Measurements from ENCODE around the gene SERINC5. TPM values are rescaled to one million over a fixed set of nuclear protein-coding genes. Genes with fewer than 3 reads are reported as not detected.

SERINC5 gene
- total and polyA plus RNA-seq, 3 experiments from 2014 or later, result 13.7 to 33.3 (median 32.9) TPM

GRCh38 chr5:80147119-80147815 lies 108.6 kb downstream of the SERINC5 start:
- Mint-ChIP-seq H3K4me3 (no peak overlapping the region), H3K9me3 (no peaks in the 10 kb centered on the region), H3K27ac (peak overlapping the region in 4 of 8 donors; percentile 32 to 77 (median 59)), H3K4me1 (peaks cover 35 to 64% (median 60%) of the 10 kb centered on the region in 3 donors), H3K36me3 (peaks cover 18 to 89% (median 42%) of the 10 kb centered on the region in 3 donors), H3K27me3 (no peaks in the 10 kb centered on the region)
- POLR2A ChIA-PET, result no interaction called here
- H3K9me3 ChIP-seq (ENCODE audit: low read length), result no peaks in the 10 kb centered on the region
- CTCF ChIA-PET, result interaction anchor here (1.0 to 1.7 kb wide), 2 partner anchors 11 to 55 kb away, joined by 3 to 5 read pairs; no protein-coding TSS in a partner anchor
- peaks cover 37% of the 10 kb centered on the region for H3K36me3 ChIP-seq (ENCODE audit: insufficient read depth, low read length)
- H3K27me3 ChIP-seq (ENCODE audit: insufficient read depth, low read length, poor library complexity, severe bottlenecking), result no peaks in the 10 kb centered on the region
- no peak for DNase-seq
- H3K27ac ChIP-seq (ENCODE audit: low read depth, low read length), result no peak overlapping the region
- no peak overlapping the region for H3K4me3 ChIP-seq (ENCODE audit: low read length)
- H3K4me1 ChIP-seq (ENCODE audit: insufficient read depth, low read length), result peaks cover 55% of the 10 kb centered on the region

GRCh38 chr5:80146046-80146445 lies 109.8 kb downstream of the SERINC5 start:
- DNase-seq, result no peak
- Histone ChIP-seq H3K27ac (ENCODE audit: low read depth, low read length) (no peak overlapping the region), H3K4me1 (ENCODE audit: insufficient read depth, low read length) (peaks cover 55% of the 10 kb centered on the region), H3K9me3 (ENCODE audit: low read length) (no peaks in the 10 kb centered on the region), H3K27me3 (ENCODE audit: insufficient read depth, low read length, poor library complexity, severe bottlenecking) (no peaks in the 10 kb centered on the region), H3K4me3 (ENCODE audit: low read length) (no peak overlapping the region), H3K36me3 (ENCODE audit: insufficient read depth, low read length) (peaks cover 37% of the 10 kb centered on the region)
- Mint-ChIP-seq H3K27ac (peak overlapping the region in 2 of 8 donors; percentile 43 to 63), H3K27me3 (peaks cover 0 to 1% of the 10 kb centered on the region in 2 donors), H3K36me3 (peaks cover 18 to 88% (median 37%) of the 10 kb centered on the region in 3 donors), H3K4me3 (no peak overlapping the region), H3K4me1 (peaks cover 34 to 64% (median 60%) of the 10 kb centered on the region in 3 donors), H3K9me3 (no peaks in the 10 kb centered on the region)
- POLR2A ChIA-PET, result no interaction called here
- CTCF ChIA-PET, result interaction anchor here (1.0 kb wide), 1 partner anchor 10 kb away, joined by 5 read pairs; no protein-coding TSS in a partner anchor

DNA sequence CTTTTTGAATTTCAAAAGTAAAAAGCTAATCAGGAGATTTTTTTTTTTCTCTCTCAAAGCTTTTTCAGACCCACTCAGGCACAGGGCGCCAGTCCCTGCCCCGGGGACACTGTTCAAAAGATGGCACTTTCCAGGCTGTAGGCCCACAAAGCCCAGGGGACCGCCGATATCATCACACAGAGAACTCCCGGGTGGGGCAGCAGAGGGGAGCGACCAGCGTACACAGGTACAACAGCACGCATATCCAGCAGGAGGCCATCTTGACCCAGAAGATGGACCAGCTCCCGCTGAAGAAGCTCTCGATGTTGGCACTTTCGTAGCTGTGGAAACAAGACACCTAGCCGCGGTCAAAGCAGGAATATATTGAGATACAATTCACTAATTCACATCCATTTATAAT lies 112.4 kb downstream of the SERINC5 start:
- CTCF ChIA-PET, result interaction anchor here (0.9 to 1.0 kb wide), 2 partner anchors 8 to 111 kb away, joined by 3 read pairs; no protein-coding TSS in a partner anchor
- H3K4me3 ChIP-seq (ENCODE audit: low read length), result no peak overlapping the region
- Mint-ChIP-seq H3K9me3 (no peaks in the 10 kb centered on the region), H3K27ac (peak overlapping the region in 4 of 8 donors; percentile 24 to 82 (median 52)), H3K36me3 (peaks cover 13 to 79% (median 29%) of the 10 kb centered on the region in 3 donors), H3K4me3 (no peak overlapping the region), H3K27me3 (peaks cover 0 to 1% of the 10 kb centered on the region in 2 donors), H3K4me1 (peaks cover 42 to 71% (median 66%) of the 10 kb centered on the region in 3 donors)
- H3K27ac ChIP-seq (ENCODE audit: low read depth, low read length), result no peak overlapping the region
- H3K27me3 ChIP-seq (ENCODE audit: insufficient read depth, low read length, poor library complexity, severe bottlenecking), result no peaks in the 10 kb centered on the region
- peaks cover 23% of the 10 kb centered on the region for H3K36me3 ChIP-seq (ENCODE audit: insufficient read depth, low read length)
- POLR2A ChIA-PET, result interaction anchor here (1.0 kb wide), 1 partner anchor 43 kb away, joined by 3 read pairs; no protein-coding TSS in a partner anchor
- H3K4me1 ChIP-seq (ENCODE audit: insufficient read depth, low read length), result peaks cover 60% of the 10 kb centered on the region
- DNase-seq, result no peak
- H3K9me3 ChIP-seq (ENCODE audit: low read length), result no peaks in the 10 kb centered on the region

- no peak for DNase-seq
- H3K36me3 Mint-ChIP-seq, result peaks cover 14 to 79% (median 30%) of the 10 kb centered on the region in 3 donors
- Histone ChIP-seq H3K36me3 (ENCODE audit: insufficient read depth, low read length) (peaks cover 23% of the 10 kb centered on the region), H3K4me1 (ENCODE audit: insufficient read depth, low read length) (peaks cover 65% of the 10 kb centered on the region), H3K27ac (ENCODE audit: low read depth, low read length) (no peak overlapping the region), H3K27me3 (ENCODE audit: insufficient read depth, low read length, poor library complexity, severe bottlenecking) (no peaks in the 10 kb centered on the region), H3K9me3 (ENCODE audit: low read length) (no peaks in the 10 kb centered on the region), H3K4me3 (ENCODE audit: low read length) (no peak overlapping the region)
- H3K27me3 Mint-ChIP-seq, result peaks cover 0 to 1% of the 10 kb centered on the region in 2 donors
- peaks cover 42 to 74% (median 68%) of the 10 kb centered on the region in 3 donors for H3K4me1 Mint-ChIP-seq
- no peak overlapping the region for H3K4me3 Mint-ChIP-seq
- POLR2A ChIA-PET, result no interaction called here
- peak overlapping the region; percentile 38 to 89 (median 84) for H3K27ac Mint-ChIP-seq
- no peaks in the 10 kb centered on the region for H3K9me3 Mint-ChIP-seq
- CTCF ChIA-PET, result interaction anchor here (1.0 kb wide), 1 partner anchor 9 kb away, joined by 3 read pairs; no protein-coding TSS in a partner anchor
These were observed 112.9 kb downstream of the SERINC5 start for GRCh38 chr5:80142996-80143395.

DNA sequence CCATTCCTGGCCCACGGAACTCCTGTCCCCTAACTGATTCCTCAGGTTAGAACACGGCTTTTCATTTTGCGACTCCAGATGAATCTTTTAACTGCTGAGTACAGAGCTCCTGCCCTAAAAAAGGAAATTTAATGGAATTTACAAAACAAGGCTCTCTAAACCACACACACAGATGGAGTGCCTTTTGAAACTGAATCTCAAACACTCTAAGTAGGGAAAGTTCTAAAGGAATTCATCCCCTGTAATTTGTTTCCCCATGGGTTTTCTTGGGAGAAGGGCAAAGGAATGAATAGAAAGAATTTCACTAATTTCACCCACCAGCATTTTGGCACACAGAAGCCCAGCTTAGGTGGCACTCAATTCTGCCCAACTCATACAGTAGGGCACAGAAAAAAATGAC lies 114.2 kb downstream of the SERINC5 start:
- Mint-ChIP-seq H3K36me3 (peaks cover 16 to 69% (median 31%) of the 10 kb centered on the region in 3 donors), H3K27ac (peak overlapping the region in 7 of 8 donors; percentile 53 to 88 (median 78)), H3K9me3 (no peaks in the 10 kb centered on the region), H3K27me3 (peaks cover 0 to 1% of the 10 kb centered on the region in 2 donors), H3K4me3 (peak overlapping the region in 5 of 7 donors; percentile 15 to 59 (median 41)), H3K4me1 (peaks cover 45 to 76% (median 73%) of the 10 kb centered on the region in 3 donors)
- no peak overlapping the region for H3K4me3 ChIP-seq (ENCODE audit: low read length)
- peaks cover 15% of the 10 kb centered on the region for H3K36me3 ChIP-seq (ENCODE audit: insufficient read depth, low read length)
- CTCF ChIA-PET, result interaction anchor here (1.2 kb wide), 1 partner anchor 12 kb away, joined by 3 read pairs; no protein-coding TSS in a partner anchor
- peaks cover 66% of the 10 kb centered on the region for H3K4me1 ChIP-seq (ENCODE audit: insufficient read depth, low read length)
- POLR2A ChIA-PET, result interaction anchor here (0.9 to 1.2 kb wide), 2 partner anchors 10 to 16 kb away, joined by 3 to 5 read pairs; no protein-coding TSS in a partner anchor
- H3K9me3 ChIP-seq (ENCODE audit: low read length), result no peaks in the 10 kb centered on the region
- no peak overlapping the region for H3K27ac ChIP-seq (ENCODE audit: low read depth, low read length)
- no peaks in the 10 kb centered on the region for H3K27me3 ChIP-seq (ENCODE audit: insufficient read depth, low read length, poor library complexity, severe bottlenecking)
- no peak for DNase-seq

- H3K36me3 Mint-ChIP-seq, result peaks cover 16 to 69% (median 29%) of the 10 kb centered on the region in 3 donors
- H3K4me1 ChIP-seq (ENCODE audit: insufficient read depth, low read length), result peaks cover 66% of the 10 kb centered on the region
These were observed 114.6 kb downstream of the SERINC5 start for GRCh38 chr5:80141147-80141671.

GRCh38 chr5:80140496-80140895 lies 115.4 kb downstream of the SERINC5 start:
- CTCF ChIA-PET, result interaction anchor here (1.2 to 1.9 kb wide), 3 partner anchors 22 to 57 kb away, joined by 3 to 6 read pairs (median 4); no protein-coding TSS in a partner anchor
- H3K4me1 ChIP-seq (ENCODE audit: insufficient read depth, low read length), result peaks cover 73% of the 10 kb centered on the region
- peaks cover 15% of the 10 kb centered on the region for H3K36me3 ChIP-seq (ENCODE audit: insufficient read depth, low read length)

More at GRCh38 chr5:80141147-80141671, 114.6 kb downstream of the SERINC5 start:
- H3K27ac ChIP-seq (ENCODE audit: low read depth, low read length), result no peak overlapping the region
- Mint-ChIP-seq H3K27ac (peak overlapping the region; percentile 53 to 88 (median 82)), H3K27me3 (peaks cover 0 to 1% of the 10 kb centered on the region in 2 donors), H3K4me1 (peaks cover 50 to 80% (median 76%) of the 10 kb centered on the region in 3 donors), H3K4me3 (peak overlapping the region in 5 of 7 donors; percentile 15 to 52 (median 29)), H3K9me3 (no peaks in the 10 kb centered on the region)
- POLR2A ChIA-PET, result interaction anchor here (0.6 to 1.2 kb wide), 3 partner anchors 11 to 50 kb away, joined by 3 to 5 read pairs (median 3); no protein-coding TSS in a partner anchor
- no peaks in the 10 kb centered on the region for H3K9me3 ChIP-seq (ENCODE audit: low read length)
- H3K36me3 ChIP-seq (ENCODE audit: insufficient read depth, low read length), result peaks cover 15% of the 10 kb centered on the region
- DNase-seq, result no peak
- H3K4me3 ChIP-seq (ENCODE audit: low read length), result no peak overlapping the region
- H3K27me3 ChIP-seq (ENCODE audit: insufficient read depth, low read length, poor library complexity, severe bottlenecking), result no peaks in the 10 kb centered on the region
- CTCF ChIA-PET, result interaction anchor here (1.2 to 1.9 kb wide), 3 partner anchors 12 to 49 kb away, joined by 3 to 6 read pairs (median 4); no protein-coding TSS in a partner anchor

More at GRCh38 chr5:80140496-80140895, 115.4 kb downstream of the SERINC5 start:
- POLR2A ChIA-PET, result interaction anchor here (0.6 to 1.5 kb wide), 3 partner anchors 18 to 65 kb away, joined by 3 to 5 read pairs (median 3); no protein-coding TSS in a partner anchor
- Histone ChIP-seq H3K9me3 (ENCODE audit: low read length) (no peaks in the 10 kb centered on the region), H3K27ac (ENCODE audit: low read depth, low read length) (no peak overlapping the region), H3K4me3 (ENCODE audit: low read length) (no peak overlapping the region), H3K27me3 (ENCODE audit: insufficient read depth, low read length, poor library complexity, severe bottlenecking) (no peaks in the 10 kb centered on the region)
- Mint-ChIP-seq H3K4me1 (peaks cover 57 to 84% (median 83%) of the 10 kb centered on the region in 3 donors), H3K27ac (peak overlapping the region; percentile 47 to 88 (median 82)), H3K36me3 (peaks cover 9 to 61% (median 24%) of the 10 kb centered on the region in 3 donors), H3K9me3 (no peaks in the 10 kb centered on the region), H3K27me3 (peaks cover 0 to 2% of the 10 kb centered on the region in 2 donors), H3K4me3 (peak overlapping the region; percentile 1 to 56 (median 34))
- no peak for DNase-seq
